ENCODE measurements around the gene FIS1. TPM values are rescaled to one million over a fixed set of nuclear protein-coding genes. Genes with fewer than 3 reads are reported as not detected.
A peak's percentile ranks its signal among the peaks of the same experiment; 100 is the strongest.

FIS1 gene
- polyA plus RNA-seq, 3 donors, result 177 to 416 (median 341) TPM

- H3K27ac ChIP-seq (ENCODE audit: low read depth, low read length), result peak overlapping the region; percentile 19
- WGBS, 3 donors, result 34 to 56% (median 37%) methylated on average over 25 to 28 of the region's 28 CpGs
These were observed 6.4 kb downstream of the FIS1 start for GRCh38 chr7:101238226-101239182.

- WGBS, 3 donors, result 24 to 67% (median 28%) methylated on average over 31 of the region's 31 CpGs
- peak within 1 kb of the TSS; percentile 19 for H3K27ac ChIP-seq (ENCODE audit: low read depth, low read length)
These were observed 7.4 kb downstream of the FIS1 start, which contains the start of gene CLDN15 for GRCh38 chr7:101237206-101238067. Gene CLDN15 (minus strand): TSS chr7:101237802. CDS start chr7:101237581, 221 bp downstream.

DNA sequence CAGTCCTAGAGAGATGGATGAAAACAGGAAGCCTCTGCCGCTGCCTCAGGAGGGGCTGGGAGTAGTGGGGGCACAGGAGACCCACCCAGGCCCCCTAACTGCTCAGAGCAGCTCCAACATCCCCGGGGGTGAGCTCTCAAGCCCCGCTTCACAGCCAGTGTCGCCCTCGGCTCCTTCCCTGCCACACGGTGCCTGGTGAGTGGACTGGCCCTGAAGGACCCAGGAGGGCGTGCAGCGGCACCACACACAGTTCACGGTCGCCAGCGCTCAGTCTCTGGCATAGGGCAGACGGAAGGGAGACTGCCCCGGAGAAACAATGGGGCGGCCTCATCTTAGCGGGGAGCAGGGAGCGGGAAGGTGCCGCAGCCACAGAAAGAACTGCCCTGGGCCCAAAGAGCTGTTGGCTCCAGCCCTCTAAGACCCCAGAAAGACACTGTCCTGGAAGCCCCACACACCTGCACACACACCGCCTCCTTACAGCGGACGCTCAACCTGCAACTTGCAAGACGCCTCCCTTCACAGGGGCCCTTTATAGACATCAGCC is 8.5 kb downstream of the FIS1 start:
- H3K27ac ChIP-seq (ENCODE audit: low read depth, low read length), result no peak overlapping the region
- WGBS, 3 donors, result 66 to 90% (median 66%) methylated on average over 20 to 21 of the region's 21 CpGs

- H3K27ac ChIP-seq (ENCODE audit: low read depth, low read length), result no peak overlapping the region
- WGBS, 3 donors, result 72 to 77% (median 74%) methylated on average over 9 of the region's 9 CpGs
These were observed 9.4 kb downstream of the FIS1 start for GRCh38 chr7:101235522-101235921.

- 69 to 76% (median 76%) methylated on average over 11 of the region's 11 CpGs for WGBS, 3 donors
- no peak overlapping the region for H3K27ac ChIP-seq (ENCODE audit: low read depth, low read length)
These were observed 9.8 kb downstream of the FIS1 start for GRCh38 chr7:101235050-101235449.

DNA sequence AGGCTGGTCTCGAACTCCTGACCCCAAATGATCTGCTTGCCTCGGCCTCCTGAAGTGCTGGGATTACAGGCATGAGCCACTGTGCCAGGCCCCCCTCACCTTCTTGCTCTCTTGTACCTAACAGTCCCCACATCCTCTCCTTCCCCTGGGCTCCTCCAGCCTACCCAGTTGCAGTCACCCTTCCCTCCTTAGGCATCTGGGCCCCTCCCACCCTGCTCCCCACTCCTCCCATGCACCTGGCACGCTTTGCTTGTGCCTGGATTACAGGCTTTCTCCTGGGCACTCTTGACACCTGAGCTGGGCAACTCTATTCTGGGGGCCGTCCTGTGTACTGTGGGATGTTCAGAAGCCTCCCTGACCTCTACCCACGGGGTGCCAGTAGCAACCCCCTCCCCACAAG is 10.2 kb downstream of the FIS1 start:
- no peak overlapping the region for H3K27ac ChIP-seq (ENCODE audit: low read depth, low read length)

GRCh38 chr7:101233907-101234547 is 10.9 kb downstream of the FIS1 start:
- no peak overlapping the region for H3K27ac ChIP-seq (ENCODE audit: low read depth, low read length)
- 79 to 87% (median 80%) methylated on average over 21 of the region's 21 CpGs for WGBS, 3 donors

More for the DNA sequence above, 10.2 kb downstream of the FIS1 start:
- 81 to 90% (median 86%) methylated on average over 5 of the region's 5 CpGs for WGBS, 3 donors

- 16 to 57% (median 45%) methylated on average over 47 to 52 of the region's 52 CpGs for WGBS, 3 donors
- H3K27ac ChIP-seq (ENCODE audit: low read depth, low read length), result no peak overlapping the region
These were observed 12.6 kb downstream of the FIS1 start for GRCh38 chr7:101232141-101232850.

DNA sequence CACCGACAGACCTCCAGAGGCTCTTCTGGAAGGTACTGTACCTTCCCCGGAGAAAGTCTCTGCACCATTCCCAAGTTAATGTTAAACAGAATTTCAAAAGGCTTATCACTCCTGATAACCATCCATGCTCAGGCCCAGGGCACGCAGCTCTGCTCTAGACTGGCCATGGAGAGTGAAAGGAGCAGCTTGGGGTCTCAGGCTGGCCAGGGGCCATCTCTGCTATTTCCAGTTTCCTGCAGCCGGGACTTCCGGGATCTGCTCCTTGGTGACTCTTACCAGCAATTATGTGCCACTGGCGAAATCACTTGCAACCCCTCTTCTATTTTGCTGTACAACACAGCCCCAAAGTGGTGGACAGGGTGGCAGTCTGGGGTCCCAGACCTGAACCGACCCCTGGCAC is 13.2 kb downstream of the FIS1 start:
- H3K27ac ChIP-seq (ENCODE audit: low read depth, low read length), result no peak overlapping the region
- 22 to 71% (median 65%) methylated on average over 7 of the region's 7 CpGs for WGBS, 3 donors

- 68 to 85% (median 69%) methylated on average over 7 to 9 of the region's 9 CpGs for WGBS, 3 donors
- H3K27ac ChIP-seq (ENCODE audit: low read depth, low read length), result no peak overlapping the region
These were observed 18.2 kb downstream of the FIS1 start for GRCh38 chr7:101226721-101227120.

- WGBS, 3 donors, result 93 to 96% (median 96%) methylated on average over 6 of the region's 6 CpGs
- H3K27ac ChIP-seq (ENCODE audit: low read depth, low read length), result no peak overlapping the region
These were observed 19.2 kb downstream of the FIS1 start for GRCh38 chr7:101225650-101226049.

DNA sequence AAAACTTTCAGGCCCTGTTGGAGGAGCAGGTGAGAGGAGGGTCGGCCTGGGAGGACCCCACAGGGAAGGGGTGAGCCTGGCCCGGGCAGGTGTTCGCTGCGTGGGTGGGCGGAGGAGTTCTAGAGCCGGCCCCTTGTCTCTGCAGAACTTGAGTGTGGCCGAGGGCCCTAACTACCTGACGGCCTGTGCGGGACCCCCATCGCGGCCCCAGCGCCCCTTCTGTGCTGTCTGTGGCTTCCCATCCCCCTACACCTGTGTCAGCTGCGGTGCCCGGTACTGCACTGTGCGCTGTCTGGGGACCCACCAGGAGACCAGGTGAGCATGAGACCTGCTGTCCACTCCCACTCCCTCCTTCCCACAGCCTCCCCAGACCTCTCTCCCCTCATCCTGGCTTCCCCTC is 21.4 kb downstream of the FIS1 start:
- 94 to 98% (median 96%) methylated on average over 14 to 15 of the region's 15 CpGs for WGBS, 3 donors

DNA sequence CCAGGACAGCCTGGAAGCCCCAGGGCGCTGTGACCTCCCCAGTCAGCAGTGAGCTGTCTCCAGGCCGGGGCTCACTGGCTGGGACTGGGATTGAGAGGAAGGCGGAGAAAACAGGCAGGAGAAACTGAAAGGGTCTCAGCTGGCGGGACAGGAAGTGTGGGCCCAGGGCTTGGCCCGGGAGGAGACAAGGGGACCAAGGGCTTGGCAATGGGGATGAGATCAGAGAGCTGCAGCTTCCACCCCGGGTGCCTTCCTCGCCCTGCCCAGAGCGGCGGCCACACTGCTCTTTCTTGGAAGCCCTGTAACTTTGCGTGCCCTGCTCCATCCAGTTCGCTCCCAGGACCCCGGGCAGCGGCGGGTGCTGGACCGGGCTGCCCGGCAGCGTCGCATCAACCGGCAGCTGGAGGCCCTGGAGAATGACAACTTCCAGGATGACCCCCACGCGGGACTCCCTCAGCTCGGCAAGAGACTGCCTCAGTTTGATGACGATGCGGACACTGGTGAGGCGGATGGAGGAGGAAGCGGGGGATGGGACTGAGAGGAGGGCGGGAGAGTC is 22.5 kb downstream of the FIS1 start:
- no peak overlapping the region for H3K27ac ChIP-seq (ENCODE audit: low read depth, low read length)
- 92 to 93% (median 92%) methylated on average over 25 to 27 of the region's 27 CpGs for WGBS, 3 donors

More for the DNA sequence above, 21.4 kb downstream of the FIS1 start:
- no peak overlapping the region for H3K27ac ChIP-seq (ENCODE audit: low read depth, low read length)

- WGBS, 3 donors, result 48 to 89% (median 86%) methylated on average over 5 of the region's 5 CpGs
- no peak overlapping the region for H3K27ac ChIP-seq (ENCODE audit: low read depth, low read length)
These were observed 24.6 kb downstream of the FIS1 start for GRCh38 chr7:101220295-101220694.

DNA sequence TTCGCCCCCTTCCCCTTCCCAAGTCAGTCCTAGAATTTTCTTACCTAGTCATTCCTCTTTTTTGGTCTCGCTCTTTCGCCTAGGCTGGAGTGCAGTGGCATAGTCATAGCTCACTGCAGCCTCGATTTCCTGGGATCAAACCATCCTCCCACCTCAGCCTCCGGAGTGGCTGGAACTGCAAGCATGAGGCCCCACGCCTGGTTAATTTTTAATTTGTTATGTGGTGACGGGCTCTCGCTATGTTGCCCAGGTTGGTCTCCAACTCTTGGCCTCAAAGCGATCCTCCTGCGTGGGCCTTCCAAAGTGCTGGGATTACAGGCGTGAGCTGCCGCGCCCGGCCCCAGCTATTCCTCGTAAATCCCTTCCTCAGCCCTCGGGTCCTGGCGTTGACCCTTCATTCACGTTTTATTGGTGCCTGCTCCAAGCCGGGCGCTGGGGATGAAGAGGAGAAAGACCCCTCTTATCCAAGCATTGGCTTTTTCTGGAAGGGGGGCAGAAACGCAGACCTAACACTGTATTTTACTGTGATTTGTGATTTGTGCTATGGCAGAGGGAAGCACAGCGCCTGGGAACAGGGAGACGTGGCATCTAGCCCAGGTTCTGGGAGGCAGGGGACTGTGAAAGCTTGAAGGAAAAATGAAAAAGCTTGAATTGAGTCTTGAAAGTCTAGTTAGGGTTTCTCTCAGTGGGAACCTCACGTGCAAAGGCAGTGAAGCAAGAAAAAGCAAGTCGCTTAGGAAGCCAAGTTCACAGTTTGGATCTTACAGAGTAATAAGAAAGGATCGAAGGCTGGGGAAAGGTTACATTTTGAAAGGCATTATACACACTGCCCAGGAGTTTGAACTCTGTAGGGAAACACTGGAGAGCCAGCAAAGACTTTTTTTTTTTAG is 26.4 kb downstream of the FIS1 start:
- no peak overlapping the region for H3K27ac ChIP-seq (ENCODE audit: low read depth, low read length)
- 5 to 8% (median 6%) methylated on average over 26 of the region's 26 CpGs for WGBS, 3 donors

- H3K27ac ChIP-seq (ENCODE audit: low read depth, low read length), result no peak within 1 kb of the TSS
- WGBS, 3 donors, result 0 to 1% (median 1%) methylated on average over 51 to 57 of the region's 57 CpGs
These were observed 27.3 kb downstream of the FIS1 start, which contains the start of the genes PLOD3 and ZNHIT1 for GRCh38 chr7:101217388-101218235. Gene PLOD3 (minus strand): TSS chr7:101217581. CDS start chr7:101217274, 307 bp downstream. Gene ZNHIT1 (plus strand): TSS chr7:101218165. CDS start chr7:101218196, 31 bp downstream.

Measured in adipose tissue (tissue), 3 donors.